ENCODE data around the gene RELB. TPM values are rescaled to one million over a fixed set of nuclear protein-coding genes. Genes with fewer than 3 reads are reported as not detected.

Gene RELB
- total RNA-seq, 4 donors from 2014 or later, result 5.8 to 26.5 (median 13.5) TPM

GRCh38 chr19:44958090-44958489, 43.2 kb upstream of the RELB start:
- DNase-seq (ENCODE audit: low spot score), result no peak
- no peak for ATAC-seq (ENCODE audit: low FRiP score)
- TF ChIP-seq, protein P1, sequence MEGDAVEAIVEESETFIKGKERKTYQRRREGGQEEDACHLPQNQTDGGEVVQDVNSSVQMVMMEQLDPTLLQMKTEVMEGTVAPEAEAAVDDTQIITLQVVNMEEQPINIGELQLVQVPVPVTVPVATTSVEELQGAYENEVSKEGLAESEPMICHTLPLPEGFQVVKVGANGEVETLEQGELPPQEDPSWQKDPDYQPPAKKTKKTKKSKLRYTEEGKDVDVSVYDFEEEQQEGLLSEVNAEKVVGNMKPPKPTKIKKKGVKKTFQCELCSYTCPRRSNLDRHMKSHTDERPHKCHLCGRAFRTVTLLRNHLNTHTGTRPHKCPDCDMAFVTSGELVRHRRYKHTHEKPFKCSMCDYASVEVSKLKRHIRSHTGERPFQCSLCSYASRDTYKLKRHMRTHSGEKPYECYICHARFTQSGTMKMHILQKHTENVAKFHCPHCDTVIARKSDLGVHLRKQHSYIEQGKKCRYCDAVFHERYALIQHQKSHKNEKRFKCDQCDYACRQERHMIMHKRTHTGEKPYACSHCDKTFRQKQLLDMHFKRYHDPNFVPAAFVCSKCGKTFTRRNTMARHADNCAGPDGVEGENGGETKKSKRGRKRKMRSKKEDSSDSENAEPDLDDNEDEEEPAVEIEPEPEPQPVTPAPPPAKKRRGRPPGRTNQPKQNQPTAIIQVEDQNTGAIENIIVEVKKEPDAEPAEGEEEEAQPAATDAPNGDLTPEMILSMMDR (IDR thresholded peaks at IDR 0.05), result no peak

GRCh38 chr19:44959691-44960090, 41.6 kb upstream of the RELB start:
- TF ChIP-seq, protein P1 (IDR thresholded peaks at IDR 0.05), result no peak
- DNase-seq (ENCODE audit: low spot score) (no peak), ATAC-seq (ENCODE audit: low FRiP score) (no peak)

GRCh38 chr19:44960906-44961728, 40.1 kb upstream of the RELB start:
- ATAC-seq (ENCODE audit: low FRiP score) (no peak), DNase-seq (ENCODE audit: low spot score) (no peak)
- TF ChIP-seq, protein P1 (IDR thresholded peaks at IDR 0.05), result no peak

- ATAC-seq (ENCODE audit: low FRiP score), result no peak
- DNase-seq (ENCODE audit: low spot score), result no peak
- TF ChIP-seq, protein P1 (IDR thresholded peaks at IDR 0.05), result no peak
Observed at GRCh38 chr19:44961821-44962220, 39.4 kb upstream of the RELB start.

- TF ChIP-seq, protein P1 (IDR thresholded peaks at IDR 0.05), result no peak
- DNase-seq (ENCODE audit: low spot score), result no peak
- ATAC-seq (ENCODE audit: low FRiP score), result no peak
Observed at GRCh38 chr19:44968118-44968517, 33.1 kb upstream of the RELB start.

DNA sequence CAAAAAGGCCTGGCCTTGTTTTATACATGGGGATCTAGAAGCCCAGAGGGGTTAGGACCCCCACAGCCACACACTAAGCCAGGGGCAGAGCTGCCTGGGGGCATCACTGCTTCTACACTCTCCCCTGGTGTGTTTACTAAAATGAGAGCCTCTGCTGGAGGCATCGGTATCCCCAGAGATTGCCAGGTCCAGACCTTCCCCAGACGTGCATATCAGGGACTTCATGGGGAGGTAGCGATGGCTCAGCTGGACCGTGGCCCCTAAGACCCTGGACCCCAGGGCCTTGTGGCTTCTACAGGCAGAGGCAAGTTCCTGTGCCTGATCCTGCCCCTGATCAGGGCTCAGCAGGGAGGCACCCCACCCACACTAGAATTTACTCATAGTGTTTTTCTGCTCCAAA, 32.6 kb upstream of the RELB start:
- no peak for ATAC-seq (ENCODE audit: low FRiP score)

More for the DNA sequence above, 32.6 kb upstream of the RELB start:
- DNase-seq (ENCODE audit: low spot score), result no peak
- TF ChIP-seq, protein P1 (IDR thresholded peaks at IDR 0.05), result no peak

Measured in omental fat pad (tissue), 4 donors.